GM21381 (cell line): ENCODE data around the gene COL6A1.

ENCODE experiments used
- ATAC-seq: cut with Tn5 transposase; IDR thresholded peaks from one replicate; pipeline ENCODE4 v1.9.1; 2021; ENCODE audit warnings: mild to moderate bottlenecking, moderate library complexity; ENCODE audit not compliant: unreplicated experiment

Gene COL6A1

GRCh38 chr21:46022551-46023525, 41.3 kb downstream of the COL6A1 start:
- no peak for ATAC-seq

DNA sequence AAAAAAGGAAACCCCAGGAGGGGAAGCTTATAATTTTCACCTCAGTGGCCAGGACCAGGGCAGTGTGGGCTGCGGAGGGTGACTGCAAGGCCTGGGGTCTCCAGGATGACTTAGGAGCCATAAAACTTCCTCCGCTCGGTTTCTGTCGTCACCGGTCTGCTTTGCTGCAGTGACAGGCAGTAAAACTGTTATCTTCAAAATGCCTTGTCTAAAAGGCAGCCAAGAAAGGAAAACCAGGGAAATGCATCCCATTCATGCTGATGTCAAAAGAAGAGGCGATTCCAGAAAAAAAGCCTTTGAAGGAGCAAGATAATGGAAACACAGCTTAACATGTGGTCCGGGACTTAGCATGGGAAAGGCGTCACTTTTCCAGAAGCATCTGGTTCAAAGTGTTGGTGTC, 42.0 kb downstream of the COL6A1 start:
- no peak for ATAC-seq

GRCh38 chr21:46024141-46024540, 42.6 kb downstream of the COL6A1 start:
- no peak for ATAC-seq

GRCh38 chr21:46025113-46025770, 43.7 kb downstream of the COL6A1 start:
- ATAC-seq, result no peak

DNA sequence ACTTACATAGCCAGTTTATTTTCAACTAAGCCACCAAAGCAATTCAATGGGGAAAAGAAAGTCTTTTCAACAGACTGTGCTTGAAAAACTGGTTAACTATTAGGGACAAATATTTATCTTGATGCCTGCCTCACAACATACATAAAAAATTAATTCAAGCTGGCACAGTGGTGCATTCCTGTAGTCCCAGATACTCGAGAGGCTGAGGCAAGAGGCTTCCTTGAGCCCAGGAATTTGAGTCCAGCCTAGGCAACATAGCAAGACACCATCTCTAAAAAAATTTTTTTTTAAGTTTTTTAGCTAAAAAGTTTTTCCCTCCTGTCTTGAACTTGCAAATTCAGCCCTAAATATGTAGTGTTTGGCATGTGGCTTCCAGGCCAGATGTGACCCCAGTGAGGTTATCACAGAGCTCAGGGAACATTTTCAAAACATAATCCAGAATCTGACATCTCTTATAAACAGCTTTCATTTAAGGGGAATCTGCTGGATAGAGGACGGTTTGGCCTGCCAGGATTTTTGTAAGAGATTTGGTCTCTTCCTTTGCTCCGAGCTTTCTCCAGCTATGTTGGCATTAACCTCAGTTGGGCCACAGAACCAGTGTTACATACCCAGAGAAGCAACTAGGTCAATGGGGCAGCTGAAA, 46.4 kb downstream of the COL6A1 start:
- ATAC-seq, result no peak

DNA sequence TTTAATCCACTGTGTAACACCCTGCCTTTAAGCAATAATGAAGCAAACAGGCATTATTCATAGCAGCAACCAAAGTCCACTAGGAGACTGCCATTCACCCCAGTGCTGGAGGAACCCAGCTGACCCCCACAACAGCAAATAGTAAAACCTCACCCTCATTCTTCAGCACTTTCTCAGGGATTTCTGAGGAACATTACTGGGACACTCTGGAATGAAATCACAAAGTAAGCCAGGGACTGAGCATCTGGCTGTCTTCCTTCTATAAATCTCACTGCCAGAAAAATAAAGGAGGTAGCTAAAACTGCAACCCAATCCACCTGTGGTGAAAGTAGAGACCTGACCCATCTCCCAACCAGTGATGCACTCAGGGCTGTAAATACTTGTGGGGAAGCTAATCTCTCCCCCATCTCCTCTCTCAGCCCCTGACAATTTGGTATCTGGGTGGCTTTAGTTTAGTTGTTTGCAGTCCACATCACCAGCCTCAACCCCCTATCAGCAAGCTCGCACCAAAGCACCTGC, 47.1 kb downstream of the COL6A1 start:
- no peak for ATAC-seq

- ATAC-seq, result no peak
These were observed 47.8 kb downstream of the COL6A1 start for GRCh38 chr21:46029186-46029924.

- no peak for ATAC-seq
These were observed 49.9 kb downstream of the COL6A1 start for GRCh38 chr21:46031484-46031883.

- ATAC-seq, result no peak
These were observed 50.5 kb downstream of the COL6A1 start for GRCh38 chr21:46032100-46032499.

DNA sequence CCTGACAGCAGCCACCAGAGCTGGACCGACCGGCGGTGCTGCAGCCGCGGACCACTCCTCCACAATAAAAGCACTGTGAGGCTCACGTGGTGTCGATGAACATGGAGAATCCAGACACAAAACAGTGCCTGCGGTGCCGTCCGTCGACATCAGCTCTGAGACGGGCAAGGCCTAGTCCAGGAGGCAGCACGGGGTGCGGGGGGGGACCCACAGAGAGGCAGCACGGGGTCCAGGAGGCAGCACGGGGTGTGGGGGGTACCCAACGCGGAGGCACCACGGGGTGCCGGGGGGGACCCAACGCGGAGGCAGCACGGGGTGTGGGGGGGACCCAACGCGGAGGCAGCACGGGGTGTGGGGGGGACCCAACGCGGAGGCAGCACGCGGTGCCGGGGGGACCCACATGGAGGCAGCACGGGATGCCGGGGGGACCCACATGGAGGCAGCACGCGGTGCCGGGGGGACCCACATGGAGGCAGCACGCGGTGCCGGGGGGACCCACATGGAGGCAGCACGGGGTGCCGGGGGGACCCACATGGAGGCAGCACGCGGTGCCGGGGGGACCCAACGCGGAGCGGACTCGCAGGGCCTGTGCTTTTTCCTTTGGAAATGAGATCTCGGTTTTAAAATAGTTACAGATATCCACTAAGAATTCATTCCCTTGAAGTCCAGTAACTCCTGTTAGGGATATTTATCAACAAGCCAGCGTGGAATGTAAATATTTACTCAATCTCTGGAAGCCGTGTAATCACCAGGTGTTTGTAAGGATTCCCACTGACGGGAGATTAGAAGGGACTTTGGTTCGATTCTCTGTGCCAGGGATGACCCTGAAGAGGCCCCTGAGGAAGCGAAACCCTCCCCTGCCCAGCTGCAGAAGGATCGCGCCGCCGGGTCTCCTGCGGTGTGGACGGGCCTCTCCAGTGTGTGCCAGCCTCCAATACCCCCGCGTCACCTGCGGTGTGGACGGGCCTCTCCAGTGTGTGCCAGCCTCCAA, 52.1 kb downstream of the COL6A1 start:
- ATAC-seq, result no peak

DNA sequence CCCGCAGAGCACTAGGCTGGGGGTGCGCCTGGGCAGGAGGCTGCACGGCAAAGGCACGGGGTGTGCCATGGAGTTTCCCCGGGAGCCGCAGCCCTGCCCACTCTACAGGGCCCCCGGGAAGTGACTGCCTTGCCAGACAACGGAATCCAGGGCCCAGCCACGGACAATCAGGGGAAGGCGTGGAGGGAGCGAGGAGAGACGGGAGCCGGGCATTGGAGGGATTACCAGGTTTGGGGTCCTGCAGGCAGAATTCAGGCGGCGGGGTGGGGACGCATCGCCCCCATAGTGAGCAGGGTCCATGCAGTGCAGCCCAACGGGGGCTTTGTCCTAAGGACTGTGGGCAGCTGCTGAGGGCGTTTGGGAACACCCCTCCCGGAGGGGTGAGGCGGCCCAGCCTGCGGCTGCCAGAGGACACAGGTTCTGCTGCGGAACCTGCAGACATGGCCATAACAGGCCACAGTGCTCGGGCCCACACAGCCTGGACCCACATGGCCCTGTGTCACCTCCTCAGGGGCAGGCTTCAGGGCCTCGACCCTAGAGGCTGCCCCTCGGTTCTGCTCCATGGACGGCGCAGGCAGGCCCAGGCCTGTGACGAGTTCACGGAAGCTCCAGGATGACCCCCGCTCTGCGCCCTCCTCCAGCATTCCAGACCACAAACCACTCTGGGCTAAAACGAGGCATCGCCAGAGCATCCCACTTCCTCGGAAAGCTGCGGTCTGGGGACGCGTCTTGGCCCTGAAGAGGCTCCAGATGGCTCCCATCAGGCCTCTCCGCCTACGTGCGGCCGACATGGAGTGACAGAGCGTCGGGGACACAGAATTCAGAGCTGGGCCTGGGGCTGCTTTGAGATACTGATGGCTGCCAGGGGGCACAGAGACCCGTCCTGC, 54.5 kb downstream of the COL6A1 start:
- no peak for ATAC-seq

DNA sequence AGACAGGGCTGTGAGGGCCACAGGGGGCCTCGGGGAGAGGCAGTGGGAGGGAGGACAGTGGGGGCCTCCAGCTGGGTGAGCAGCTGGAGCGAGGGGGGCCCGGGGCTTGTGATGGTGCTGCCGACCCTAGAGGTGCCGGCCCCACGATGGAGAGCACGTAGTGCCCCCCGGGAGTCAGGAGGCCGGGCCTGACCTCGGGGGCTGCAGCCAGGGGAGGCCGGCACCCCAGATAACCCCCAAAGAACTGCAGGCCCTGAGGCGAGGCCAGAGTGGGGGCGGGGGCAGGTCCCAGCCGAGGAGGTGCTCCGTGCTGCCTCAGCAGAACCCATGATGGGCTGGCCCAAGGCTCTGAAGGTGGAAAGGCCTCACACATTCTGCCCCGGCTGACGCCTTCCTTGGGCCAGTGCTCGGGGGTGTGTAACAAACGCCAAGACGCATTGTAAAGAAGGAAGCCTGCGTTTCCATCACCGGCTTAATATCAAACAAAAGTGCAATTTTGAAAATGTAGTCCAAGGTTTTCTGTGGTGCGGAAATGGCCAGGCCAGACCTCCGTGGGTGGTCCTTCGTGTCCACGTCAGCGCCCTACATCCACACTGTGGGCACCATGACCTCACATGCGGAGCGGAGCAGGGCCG, 55.2 kb downstream of the COL6A1 start:
- ATAC-seq, result no peak

DNA sequence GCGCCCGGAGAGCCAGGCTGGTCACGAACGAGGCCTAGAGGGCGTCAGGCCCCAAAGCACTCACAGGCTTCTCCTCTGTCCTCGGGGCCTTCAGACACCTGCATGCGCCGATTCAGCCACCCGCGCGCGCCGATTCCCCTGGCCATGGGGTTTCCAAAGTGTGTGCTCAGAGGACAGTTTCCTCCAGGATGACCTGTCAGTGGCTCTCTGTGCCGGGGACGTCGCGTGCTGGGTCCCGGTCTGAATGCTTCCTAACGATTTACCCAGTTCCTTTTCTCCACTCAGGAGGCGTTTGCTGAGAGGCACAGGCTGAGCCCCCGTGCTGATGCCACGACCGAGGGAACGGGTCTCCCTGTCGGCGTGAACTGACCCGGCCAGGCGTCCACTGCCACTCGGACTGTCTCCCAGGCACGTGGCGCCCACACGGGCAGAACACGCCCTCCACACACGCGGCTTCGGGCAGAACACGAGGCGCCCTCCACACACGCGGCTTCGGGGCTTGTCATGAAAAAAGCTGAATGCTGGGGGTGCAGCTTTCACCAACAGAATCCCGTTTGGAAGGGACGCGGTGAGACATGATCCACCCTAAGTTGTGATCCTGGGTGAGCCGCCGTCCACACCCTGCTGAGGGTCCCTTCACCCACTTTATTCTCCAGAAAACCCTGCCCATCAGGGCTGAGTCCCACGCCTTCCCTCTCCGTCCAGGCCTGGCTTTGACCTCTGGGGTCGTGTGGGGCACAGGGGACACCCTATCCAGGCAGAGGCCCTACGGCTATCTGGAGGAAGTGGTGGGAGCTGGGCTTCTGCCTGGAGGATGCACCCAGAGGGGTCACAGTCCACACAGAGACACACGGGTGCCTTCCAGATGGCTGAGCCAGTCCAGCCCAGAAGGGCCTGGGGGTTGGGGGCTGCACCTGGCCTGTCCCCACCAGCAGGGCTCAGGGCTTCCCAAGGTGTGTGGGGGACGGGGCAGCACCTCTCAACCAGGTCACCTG, 56.1 kb downstream of the COL6A1 start:
- no peak for ATAC-seq

DNA sequence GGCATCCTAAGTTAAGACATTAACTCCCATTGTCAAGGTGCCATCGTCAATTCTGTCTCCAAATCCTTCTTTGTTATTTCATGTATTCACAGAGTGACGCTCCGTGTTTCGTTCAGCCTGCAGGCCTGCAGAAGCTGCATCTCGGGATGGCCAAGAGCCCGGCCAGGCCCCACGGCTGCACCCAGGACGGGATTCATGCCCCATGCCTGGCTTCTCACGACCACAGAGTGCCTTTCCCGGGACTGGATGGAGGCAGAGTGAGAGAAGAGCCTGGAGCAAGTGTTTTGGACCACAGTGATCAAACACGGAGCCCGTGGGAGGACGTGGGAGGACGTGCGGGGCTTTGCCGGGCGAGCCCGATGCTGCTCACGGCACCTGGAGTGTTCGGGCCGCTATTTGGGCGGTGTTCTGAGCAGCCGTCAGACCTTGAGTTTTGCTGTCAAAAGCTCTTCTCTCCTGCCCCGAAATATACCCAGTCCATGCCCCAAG, 56.8 kb downstream of the COL6A1 start:
- no peak for ATAC-seq

GRCh38 chr21:46038871-46039397, 57.4 kb downstream of the COL6A1 start:
- no peak for ATAC-seq

GRCh38 chr21:46039891-46040660, 58.5 kb downstream of the COL6A1 start:
- ATAC-seq, result no peak
